ENCODE measurements around the gene RBP4.
"Not testable (repeated sequence)": the region's sequence is repeated elsewhere in the genome, so short reads cannot be mapped to it uniquely, and the experiment has no call there.

Gene RBP4

GRCh38 chr10:93548376-93549071, 52.5 kb downstream of the RBP4 start:
- no peak for DNase-seq (ENCODE audit: extremely low read depth, low read depth)
- TF ChIP-seq CTCF (IDR thresholded peaks at IDR 0.05; ENCODE audit: low read depth, low read length, missing control alignments), result no peak

GRCh38 chr10:93547522-93547921, 53.5 kb downstream of the RBP4 start:
- no peak overlapping the region for H3K4me3 ChIP-seq (replicated peaks; ENCODE audit: low read depth, low read length)
- no peak for TF ChIP-seq CTCF (IDR thresholded peaks at IDR 0.05; ENCODE audit: low read depth, low read length, missing control alignments)
- no peak for DNase-seq (ENCODE audit: extremely low read depth, low read depth)

More at GRCh38 chr10:93548376-93549071, 52.5 kb downstream of the RBP4 start:
- no peak overlapping the region for H3K4me3 ChIP-seq (replicated peaks; ENCODE audit: low read depth, low read length)

DNA sequence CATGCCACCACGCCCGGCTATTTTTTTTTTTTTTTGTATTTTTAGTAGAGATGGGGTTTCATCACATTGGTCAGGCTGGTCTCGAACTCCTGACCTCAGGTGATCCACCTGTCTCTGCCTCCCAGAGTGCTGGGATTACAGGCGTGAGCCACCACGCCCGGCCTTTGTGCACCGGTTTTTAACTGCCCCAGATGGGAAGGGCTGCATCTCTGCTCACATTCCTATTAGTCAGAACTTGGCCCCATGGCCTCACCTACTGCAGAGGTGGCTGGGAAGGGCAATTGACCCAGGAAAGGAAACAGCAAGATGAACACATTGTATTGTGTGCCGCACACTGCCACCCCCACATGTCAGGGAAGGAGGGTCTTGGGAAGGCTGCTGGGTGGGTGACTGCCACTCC, 54.0 kb downstream of the RBP4 start:
- H3K4me3 ChIP-seq (replicated peaks; ENCODE audit: low read depth, low read length); DNase-seq (ENCODE audit: extremely low read depth, low read depth): not testable (repeated sequence)

DNA sequence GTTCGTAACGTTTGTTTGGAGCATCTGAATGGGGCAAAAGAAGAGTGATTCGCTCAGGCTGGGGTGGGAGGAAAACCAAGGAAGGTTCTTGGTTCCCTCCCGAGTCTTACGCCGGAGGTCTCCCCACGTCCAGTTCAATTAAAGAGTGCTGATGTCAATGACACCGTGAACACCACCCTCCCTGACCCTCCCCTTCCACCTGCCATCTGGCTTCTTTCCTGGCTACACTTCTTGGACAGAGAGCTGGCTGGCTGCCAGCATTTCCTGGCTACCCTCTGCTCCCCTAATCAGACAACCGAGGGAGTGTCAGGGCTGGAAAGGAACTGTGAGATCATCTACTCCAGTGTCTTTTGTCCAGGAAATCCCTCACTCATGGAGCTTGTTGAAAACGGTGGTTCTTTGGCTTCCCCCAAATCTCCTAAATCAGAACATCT, 58.7 kb downstream of the RBP4 start:
- H3K4me3 ChIP-seq (replicated peaks; ENCODE audit: low read depth, low read length), result no peak overlapping the region
- no peak for TF ChIP-seq CTCF (IDR thresholded peaks at IDR 0.05; ENCODE audit: low read depth, low read length, missing control alignments)
- DNase-seq (ENCODE audit: extremely low read depth, low read depth), result no peak
